ENCODE measurements around the gene NPLOC4.

NPLOC4 gene

DNA sequence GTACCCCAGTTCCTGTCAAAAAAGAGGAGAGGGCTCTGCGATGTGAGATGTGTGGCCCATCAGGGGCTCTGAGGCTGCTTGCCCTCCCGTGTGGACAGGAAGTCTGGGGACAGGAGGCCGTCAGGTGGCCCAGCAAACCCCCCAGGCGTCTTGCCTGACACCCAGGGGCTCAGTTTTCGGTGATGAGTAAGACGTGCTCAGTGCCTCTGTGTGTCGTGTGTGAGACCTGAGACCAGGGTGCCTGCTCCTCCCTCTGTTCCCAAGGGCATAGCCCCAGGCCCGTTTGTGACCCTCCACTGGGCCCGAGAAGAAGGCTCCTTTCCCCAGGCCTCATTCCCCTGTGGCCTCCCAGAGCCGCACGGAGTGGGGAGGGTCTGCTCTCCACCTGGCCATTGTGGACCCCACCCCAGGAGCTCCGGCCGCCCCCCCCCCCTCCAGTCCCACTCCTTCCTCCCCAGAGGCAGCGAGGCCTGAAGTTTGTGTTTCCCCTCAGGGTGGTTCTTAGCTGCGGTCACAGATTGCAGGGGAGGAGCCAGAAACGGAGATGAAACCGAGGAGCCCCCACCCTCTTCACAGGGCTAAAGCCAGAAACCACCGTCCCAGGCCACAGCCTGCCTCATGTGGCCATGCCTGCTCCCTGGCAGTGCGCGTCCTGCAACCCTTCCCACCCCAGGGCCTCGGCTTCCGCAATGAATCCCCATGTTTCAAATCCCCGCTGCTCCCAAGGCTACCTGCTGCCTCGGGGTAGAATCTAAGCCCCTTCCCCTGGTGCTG, 119.4 kb downstream of the NPLOC4 start:
- H3K27ac ChIP-seq, result no peak overlapping the region
- no peak overlapping the region for H3K4me3 ChIP-seq (ENCODE audit: low read depth, low read length)
- no peak overlapping the region for H3K9ac ChIP-seq
- peaks cover 3% of the 10 kb centered on the region for H3K79me2 ChIP-seq
- H2AFZ ChIP-seq, result no peak overlapping the region
- peaks cover 7% of the 10 kb centered on the region for H3K4me1 ChIP-seq
- no peak overlapping the region for H3K4me2 ChIP-seq (ENCODE audit: low read length)
- H3K36me3 ChIP-seq (ENCODE audit: control insufficient read depth, insufficient read depth, low read length), result no peaks in the 10 kb centered on the region
- no peaks in the 10 kb centered on the region for H3K27me3 ChIP-seq (ENCODE audit: control insufficient read depth, insufficient read depth, low read length)
- no peaks in the 10 kb centered on the region for H3K9me3 ChIP-seq (ENCODE audit: control insufficient read depth, low read length)
- TF ChIP-seq, protein P1, sequence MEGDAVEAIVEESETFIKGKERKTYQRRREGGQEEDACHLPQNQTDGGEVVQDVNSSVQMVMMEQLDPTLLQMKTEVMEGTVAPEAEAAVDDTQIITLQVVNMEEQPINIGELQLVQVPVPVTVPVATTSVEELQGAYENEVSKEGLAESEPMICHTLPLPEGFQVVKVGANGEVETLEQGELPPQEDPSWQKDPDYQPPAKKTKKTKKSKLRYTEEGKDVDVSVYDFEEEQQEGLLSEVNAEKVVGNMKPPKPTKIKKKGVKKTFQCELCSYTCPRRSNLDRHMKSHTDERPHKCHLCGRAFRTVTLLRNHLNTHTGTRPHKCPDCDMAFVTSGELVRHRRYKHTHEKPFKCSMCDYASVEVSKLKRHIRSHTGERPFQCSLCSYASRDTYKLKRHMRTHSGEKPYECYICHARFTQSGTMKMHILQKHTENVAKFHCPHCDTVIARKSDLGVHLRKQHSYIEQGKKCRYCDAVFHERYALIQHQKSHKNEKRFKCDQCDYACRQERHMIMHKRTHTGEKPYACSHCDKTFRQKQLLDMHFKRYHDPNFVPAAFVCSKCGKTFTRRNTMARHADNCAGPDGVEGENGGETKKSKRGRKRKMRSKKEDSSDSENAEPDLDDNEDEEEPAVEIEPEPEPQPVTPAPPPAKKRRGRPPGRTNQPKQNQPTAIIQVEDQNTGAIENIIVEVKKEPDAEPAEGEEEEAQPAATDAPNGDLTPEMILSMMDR (IDR thresholded peaks at IDR 0.05), result no peak

DNA sequence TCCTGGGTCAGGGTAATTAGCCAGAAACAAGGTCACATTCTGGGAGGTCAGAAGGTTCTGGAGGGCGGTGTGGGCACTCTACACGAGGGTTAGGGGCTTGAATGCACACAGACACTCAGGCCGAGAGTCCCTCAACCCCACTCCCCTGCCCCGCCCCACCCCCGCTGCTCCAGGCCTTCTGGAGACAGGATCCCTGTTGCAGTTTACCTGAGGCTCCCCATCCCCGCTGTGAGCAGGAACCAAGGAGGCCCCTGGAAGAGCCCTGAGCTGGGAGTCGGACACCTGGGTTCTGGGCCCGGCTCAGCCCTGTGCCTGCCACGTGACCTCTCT, 119.9 kb downstream of the NPLOC4 start:
- H3K9ac ChIP-seq, result no peak overlapping the region
- peaks cover 3% of the 10 kb centered on the region for H3K79me2 ChIP-seq
- H3K4me1 ChIP-seq, result peaks cover 7% of the 10 kb centered on the region
- H3K4me3 ChIP-seq (ENCODE audit: low read depth, low read length), result no peak overlapping the region
- no peaks in the 10 kb centered on the region for H3K27me3 ChIP-seq (ENCODE audit: control insufficient read depth, insufficient read depth, low read length)
- no peak overlapping the region for H2AFZ ChIP-seq
- TF ChIP-seq, protein P1 (IDR thresholded peaks at IDR 0.05), result no peak
- H3K9me3 ChIP-seq (ENCODE audit: control insufficient read depth, low read length), result no peaks in the 10 kb centered on the region
- no peak overlapping the region for H3K4me2 ChIP-seq (ENCODE audit: low read length)
- H3K27ac ChIP-seq, result no peak overlapping the region
- H3K36me3 ChIP-seq (ENCODE audit: control insufficient read depth, insufficient read depth, low read length), result no peaks in the 10 kb centered on the region

DNA sequence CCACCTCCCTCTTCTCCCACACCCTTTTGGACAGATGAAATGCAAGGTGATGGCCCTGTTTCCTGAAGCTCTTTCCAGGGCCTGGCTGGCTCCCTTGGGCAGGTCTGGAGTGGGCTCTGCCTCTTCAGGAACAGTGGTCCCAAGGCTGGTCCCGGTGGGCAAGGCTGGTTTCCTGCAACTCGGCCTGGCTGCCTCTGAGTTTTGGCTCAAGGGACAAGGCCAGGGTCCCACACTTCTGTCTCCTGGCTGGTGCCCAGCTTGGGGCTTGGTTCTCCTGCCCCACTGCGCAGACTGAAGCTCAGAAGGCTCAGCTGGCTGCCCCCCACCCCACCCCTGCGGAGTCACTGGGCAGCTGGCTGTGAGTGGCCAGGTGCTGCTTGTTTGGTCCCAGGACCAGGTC, 120.5 kb downstream of the NPLOC4 start:
- peak overlapping the region; percentile 100 for H3K27ac ChIP-seq
- peaks cover 7% of the 10 kb centered on the region for H3K4me1 ChIP-seq
- H3K36me3 ChIP-seq (ENCODE audit: control insufficient read depth, insufficient read depth, low read length), result no peaks in the 10 kb centered on the region
- no peaks in the 10 kb centered on the region for H3K27me3 ChIP-seq (ENCODE audit: control insufficient read depth, insufficient read depth, low read length)
- no peak overlapping the region for H3K9ac ChIP-seq
- H3K79me2 ChIP-seq, result peaks cover 8% of the 10 kb centered on the region
- H2AFZ ChIP-seq, result no peak overlapping the region
- H3K9me3 ChIP-seq (ENCODE audit: control insufficient read depth, low read length), result no peaks in the 10 kb centered on the region
- TF ChIP-seq, protein P1 (IDR thresholded peaks at IDR 0.05), result no peak
- H3K4me3 ChIP-seq (ENCODE audit: low read depth, low read length), result peak overlapping the region; percentile 89
- H3K4me2 ChIP-seq (ENCODE audit: low read length), result peak overlapping the region; percentile 94

DNA sequence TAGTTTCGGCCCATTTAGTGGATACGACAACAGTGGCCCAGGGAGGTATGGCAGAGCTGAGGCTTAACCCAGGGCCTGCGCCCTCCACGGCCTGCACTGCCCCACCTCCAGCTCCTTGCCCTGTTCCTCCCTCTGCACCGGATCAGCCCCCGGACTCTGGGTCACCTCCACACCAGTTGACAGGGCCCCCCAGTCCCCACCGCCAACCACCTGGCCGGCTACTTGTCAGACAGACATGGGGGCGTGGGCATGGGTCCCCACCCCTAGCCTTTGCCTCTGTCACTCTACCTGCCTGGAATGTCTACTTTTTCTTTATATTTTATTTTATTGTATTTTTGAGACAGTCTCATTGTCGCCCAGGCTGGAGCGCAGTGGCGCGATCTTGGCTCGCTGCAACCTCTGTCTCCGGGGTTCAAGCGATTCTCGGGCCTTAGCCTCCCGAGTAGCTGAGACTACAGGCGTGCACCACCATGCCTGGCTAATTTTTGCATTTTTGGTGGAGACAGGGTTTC, 121.3 kb downstream of the NPLOC4 start:
- no peaks in the 10 kb centered on the region for H3K9me3 ChIP-seq (ENCODE audit: control insufficient read depth, low read length)
- peak overlapping the region; percentile 94 for H3K4me2 ChIP-seq (ENCODE audit: low read length)
- H2AFZ ChIP-seq, result peak overlapping the region; percentile 72
- H3K4me1 ChIP-seq, result peaks cover 15% of the 10 kb centered on the region
- peaks cover 11% of the 10 kb centered on the region for H3K79me2 ChIP-seq
- peak overlapping the region; percentile 89 for H3K4me3 ChIP-seq (ENCODE audit: low read depth, low read length)
- TF ChIP-seq, protein P1 (IDR thresholded peaks at IDR 0.05), result no peak
- no peaks in the 10 kb centered on the region for H3K27me3 ChIP-seq (ENCODE audit: control insufficient read depth, insufficient read depth, low read length)
- peak overlapping the region; percentile 100 for H3K27ac ChIP-seq
- no peaks in the 10 kb centered on the region for H3K36me3 ChIP-seq (ENCODE audit: control insufficient read depth, insufficient read depth, low read length)
- H3K9ac ChIP-seq, result peak overlapping the region; percentile 81
